Uterus (tissue), 2 donors: ENCODE measurements around the gene SOX3.

Source experiments
- CTCF ChIP-seq, 4 experiments: fragments of 200-600 bp in 2 of 4; fragments of 450-650 bp in 2 of 4; sonication (generic) in 2 of 4; IDR thresholded peaks; one replicate each; pipeline ENCODE4 v1.5.1; 2016 to 2019; ENCODE audit warnings: antibody characterized with exemption in 4 of 4, mild to moderate bottlenecking in 2 of 4, moderate library complexity in 1 of 4
- POLR2A ChIP-seq, 2 donors: fragments of 450-650 bp; IDR thresholded peaks; one replicate each; pipeline ENCODE4 v1.6.1; 2016; ENCODE audit warnings: antibody characterized with exemption in 2 of 2, mild to moderate bottlenecking in 1 of 2, moderate library complexity in 1 of 2

GRCh38 chrX:140510895-140511295 is 6.0 kb upstream of the SOX3 start:
- TF ChIP-seq CTCF (IDR thresholded peaks at IDR 0.05) (no peak), POLR2A (IDR thresholded peaks at IDR 0.05) (no peak)
